ENCODE measurements around the gene FBF1.
A peak's percentile ranks its signal among the peaks of the same experiment; 100 is the strongest.

Gene FBF1

GRCh38 chr17:75945211-75945610 is 4.4 kb upstream of the FBF1 start:
- peak; percentile 97 for DNase-seq

DNA sequence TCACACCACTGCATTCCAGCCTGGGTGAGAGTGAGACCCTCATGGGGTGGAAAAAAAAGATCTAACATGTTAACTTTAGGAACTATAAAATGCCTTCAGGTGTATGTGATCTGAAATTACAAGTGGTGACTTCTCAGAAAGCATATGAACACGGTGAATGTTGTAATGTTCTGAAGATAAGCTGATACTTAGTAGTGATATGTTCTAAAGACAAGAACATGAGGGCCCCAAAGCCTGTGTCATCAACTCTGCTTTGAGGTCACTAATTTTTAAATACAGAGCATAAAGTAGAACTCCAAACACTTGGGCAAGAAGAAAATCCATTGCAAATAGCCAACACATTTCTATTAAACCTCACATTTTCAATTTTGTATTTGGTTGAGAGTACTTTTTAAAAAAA is 2.6 kb upstream of the FBF1 start:
- DNase-seq, result no peak

GRCh38 chr17:75942473-75942872 is 1.6 kb upstream of the FBF1 start:
- DNase-seq, result no peak

DNA sequence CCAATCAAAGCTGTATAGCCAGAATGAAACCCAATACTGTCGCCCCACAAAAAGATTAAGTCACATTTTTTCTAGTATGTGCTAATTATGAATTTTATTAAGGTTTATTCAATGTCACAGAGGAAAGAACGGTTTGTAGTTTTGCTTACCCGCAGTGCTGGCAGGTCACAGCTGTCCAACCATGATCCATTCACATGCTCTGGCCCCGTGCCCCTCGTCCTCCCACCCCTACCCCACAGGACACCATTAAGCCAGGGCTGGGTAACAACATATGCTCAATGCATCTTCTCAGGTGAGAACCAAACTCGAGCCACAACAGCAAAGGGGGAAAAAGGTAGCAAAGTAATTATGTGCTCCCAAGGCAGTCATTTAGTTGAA is 589 bp upstream of the FBF1 start:
- no peak for DNase-seq

GRCh38 chr17:75937652-75938051 is 3.2 kb downstream of the FBF1 start:
- no peak for DNase-seq

- DNase-seq, result no peak
Measured at GRCh38 chr17:75933808-75934207, 7.0 kb downstream of the FBF1 start.

DNA sequence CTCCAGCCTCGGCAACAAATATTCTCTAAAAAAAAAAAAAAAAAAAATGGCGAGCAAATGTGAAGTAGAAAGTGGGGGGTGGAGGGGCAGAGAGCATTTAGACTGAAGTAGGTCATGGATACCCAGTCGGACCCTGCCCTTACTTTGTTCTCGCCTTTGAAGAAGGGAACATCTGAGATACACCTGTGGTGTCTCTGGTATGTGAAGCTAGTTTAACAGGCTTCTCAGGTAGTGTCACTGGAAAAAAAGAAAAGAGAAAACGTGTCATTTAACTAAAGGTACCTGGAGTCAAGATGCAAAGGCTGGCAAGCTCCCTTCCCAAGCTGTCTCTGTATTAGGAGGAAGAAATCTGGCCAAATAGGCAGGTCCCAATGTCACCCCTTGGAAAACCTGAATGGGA is 8.0 kb downstream of the FBF1 start:
- DNase-seq, result no peak

GRCh38 chr17:75931062-75931461 is 9.8 kb downstream of the FBF1 start:
- DNase-seq, result no peak

GRCh38 chr17:75927286-75927922 is 13.4 kb downstream of the FBF1 start:
- DNase-seq, result no peak

- no peak for DNase-seq
Measured at GRCh38 chr17:75926456-75926855, 14.4 kb downstream of the FBF1 start.

DNA sequence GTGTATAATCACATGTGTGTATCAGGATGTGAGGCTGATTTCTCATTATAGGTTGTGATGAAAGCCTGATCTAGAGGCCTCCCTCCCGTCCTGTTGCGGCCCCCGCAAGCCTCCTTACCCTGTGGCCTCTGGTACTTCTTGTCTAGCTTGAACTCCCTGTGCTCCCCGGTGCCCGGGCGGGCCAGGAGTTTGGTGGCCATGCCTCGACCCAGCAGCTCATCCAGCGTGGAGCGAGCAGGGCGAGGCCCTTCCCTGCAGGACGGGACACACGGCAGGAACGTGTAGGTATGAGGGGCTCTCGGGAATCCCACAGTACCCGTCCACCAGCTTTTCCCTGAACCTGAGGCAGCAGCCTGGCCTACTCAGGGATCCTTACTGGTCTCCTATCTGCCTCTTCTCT is 14.9 kb downstream of the FBF1 start:
- no peak for DNase-seq

- DNase-seq, result no peak
Measured at GRCh38 chr17:75925103-75925502, 15.7 kb downstream of the FBF1 start.

DNA sequence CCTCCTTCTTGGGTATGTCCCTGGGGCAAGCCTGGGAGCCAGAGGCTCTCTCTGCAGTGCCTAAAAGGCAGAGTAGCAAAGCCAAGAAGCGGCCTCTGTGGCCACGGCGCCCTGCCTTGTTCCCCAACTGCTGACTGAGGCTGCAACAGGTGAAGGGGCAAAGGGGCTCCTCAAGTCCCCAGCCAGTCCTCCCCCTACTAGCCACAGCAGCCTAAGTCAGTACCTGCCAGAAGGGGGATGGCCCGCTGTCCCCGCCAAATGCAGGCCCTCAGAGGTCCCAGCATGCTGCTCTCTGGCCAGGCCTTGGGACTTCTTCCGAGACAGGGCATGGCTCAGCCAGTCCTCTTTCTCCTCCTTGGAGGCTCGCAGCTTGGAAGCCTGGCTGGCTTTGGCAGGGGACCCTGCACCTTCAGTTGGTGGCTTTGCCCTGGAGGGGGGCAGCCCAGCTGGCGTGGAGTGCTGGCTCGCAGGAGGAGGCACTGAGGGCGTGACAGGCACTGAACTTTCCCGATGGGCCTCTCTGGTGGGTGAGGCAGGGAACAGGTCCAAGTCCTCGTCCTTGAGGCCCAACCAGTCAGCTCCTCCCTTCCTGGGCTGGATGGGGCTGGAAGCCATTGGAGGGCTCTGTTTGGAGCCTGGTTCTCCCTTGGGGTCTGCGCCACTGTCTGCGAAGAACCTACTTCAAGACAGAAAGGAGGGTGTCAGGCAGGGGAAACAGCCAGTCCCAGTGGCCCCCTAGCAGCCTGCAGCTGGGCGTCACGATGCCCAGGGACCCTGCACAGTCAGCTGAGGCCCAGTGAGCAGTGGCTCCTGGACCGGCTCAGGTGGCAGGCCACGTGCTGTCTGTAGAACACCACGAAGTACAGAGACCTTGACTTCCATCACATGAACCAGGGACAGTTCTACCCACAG is 17.6 kb downstream of the FBF1 start:
- DNase-seq, result no peak

- DNase-seq, result no peak
Measured at GRCh38 chr17:75922173-75922961, 18.5 kb downstream of the FBF1 start.

DNA sequence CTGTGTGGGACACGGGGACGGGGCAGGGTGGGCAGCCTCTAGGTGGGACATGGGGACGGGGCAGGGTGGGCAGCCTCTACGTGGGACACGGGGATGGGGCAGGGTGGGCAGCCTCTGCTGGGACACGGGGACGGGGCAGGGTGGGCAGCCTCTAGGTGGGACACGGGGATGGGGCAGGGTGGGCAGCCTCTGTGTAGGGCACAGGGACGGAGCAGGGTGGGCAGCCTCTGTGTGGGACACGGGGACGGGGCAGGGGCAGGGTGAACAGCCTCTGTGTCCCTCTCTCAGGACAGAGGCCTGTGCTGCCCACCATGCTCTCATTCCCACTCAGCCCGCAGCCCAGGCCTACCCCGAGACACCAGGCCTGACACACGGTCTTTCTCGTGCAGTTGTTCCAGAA is 19.2 kb downstream of the FBF1 start:
- no peak for DNase-seq

DNA sequence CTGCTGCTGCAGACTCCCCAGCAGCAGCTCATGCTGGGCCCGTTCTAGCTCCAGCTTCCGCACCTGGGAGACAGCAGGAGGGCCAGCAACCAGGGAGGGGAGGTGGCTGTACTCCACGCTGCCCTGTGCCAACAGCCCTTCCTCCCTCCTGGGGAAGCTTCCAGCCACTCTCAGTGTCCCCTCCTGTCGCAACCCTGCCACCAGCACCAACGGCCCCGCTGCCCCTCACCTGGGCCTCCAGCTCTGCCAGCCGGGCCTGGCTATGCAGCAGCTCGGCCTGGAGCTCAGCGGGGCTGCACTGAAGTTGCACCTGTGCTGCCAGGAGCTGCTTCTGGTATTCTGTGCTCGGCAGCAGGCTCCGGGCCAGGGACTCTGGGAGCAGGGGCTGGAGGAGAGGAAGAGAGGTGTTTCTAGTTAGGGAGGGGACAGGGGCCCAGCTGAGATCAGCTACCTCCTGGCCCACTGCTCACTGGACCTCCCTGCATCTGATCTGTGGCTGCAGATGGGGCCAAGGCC is 20.7 kb downstream of the FBF1 start:
- DNase-seq, result no peak

DNA sequence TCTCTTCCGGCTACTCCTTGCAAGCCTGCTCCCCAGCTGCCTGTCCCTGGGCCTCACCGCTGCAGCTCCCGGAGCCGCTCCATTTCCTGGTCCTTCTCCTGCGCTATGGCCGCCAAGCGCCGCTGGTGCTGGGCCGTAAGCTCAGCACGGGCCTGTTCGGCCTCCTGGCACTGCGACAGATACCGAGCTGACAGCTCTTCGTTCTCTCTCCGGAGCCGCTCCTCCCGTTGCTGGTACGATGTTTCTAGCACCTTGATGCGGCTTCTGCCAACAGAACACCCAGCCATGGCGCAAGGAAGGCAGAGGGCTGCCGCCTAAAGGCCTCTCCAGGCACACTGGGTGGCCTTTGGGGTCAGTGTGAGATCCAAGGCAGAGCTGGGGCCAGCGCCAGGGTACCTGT is 21.2 kb downstream of the FBF1 start:
- no peak for DNase-seq

GRCh38 chr17:75917917-75918445 is 22.9 kb downstream of the FBF1 start:
- DNase-seq, result no peak

DNA sequence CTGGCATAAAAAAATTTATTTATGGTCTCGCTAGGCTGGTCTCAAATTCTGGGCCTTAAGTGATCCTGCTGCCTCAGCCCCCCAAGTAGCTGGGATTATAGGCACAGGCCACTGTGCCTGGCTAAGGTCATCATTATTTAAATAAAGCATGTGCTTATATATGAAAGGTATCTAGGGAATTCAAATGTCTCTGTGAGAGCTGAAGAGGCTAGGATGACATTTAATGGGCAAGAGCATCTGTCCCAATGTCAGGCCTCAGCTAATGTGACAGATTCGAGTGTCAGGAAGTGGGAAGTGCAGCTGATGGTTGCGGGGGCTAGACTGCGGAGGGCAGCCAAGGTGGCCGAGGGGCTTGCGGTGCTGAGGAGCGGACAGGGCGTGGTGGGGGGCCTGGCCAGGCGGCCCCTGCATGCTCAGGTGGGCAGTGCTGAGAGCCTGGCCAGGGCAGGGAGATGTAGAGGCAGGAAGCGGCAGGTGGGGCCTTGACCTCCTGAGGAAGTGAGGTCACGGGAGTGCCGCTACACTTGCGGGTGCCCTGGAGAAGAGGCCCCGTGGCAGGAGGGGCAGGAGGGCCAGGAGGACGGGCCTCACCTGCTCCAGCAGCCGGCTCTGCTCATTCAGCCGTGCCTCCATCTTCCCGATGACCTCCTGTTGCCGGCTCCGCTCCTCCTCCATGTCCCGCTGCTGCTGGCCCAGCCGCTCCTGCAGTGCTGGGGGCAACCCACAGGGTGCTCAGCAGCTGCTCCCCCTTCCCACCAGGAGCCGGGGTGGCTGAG is 23.5 kb downstream of the FBF1 start:
- peak; percentile 100 for DNase-seq

- no peak for DNase-seq
Measured at GRCh38 chr17:75915268-75915667, 25.6 kb downstream of the FBF1 start.

GRCh38 chr17:75914643-75915267 is 26.1 kb downstream of the FBF1 start:
- no peak for DNase-seq
